ENCODE measurements around the gene LMX1B.
"Not testable (repeated sequence)": the region's sequence is repeated elsewhere in the genome, so short reads cannot be mapped to it uniquely, and the experiment has no call there.

Gene LMX1B

GRCh38 chr9:126636983-126637798 is 23.5 kb downstream of the LMX1B start:
- no peak for DNase-seq

DNA sequence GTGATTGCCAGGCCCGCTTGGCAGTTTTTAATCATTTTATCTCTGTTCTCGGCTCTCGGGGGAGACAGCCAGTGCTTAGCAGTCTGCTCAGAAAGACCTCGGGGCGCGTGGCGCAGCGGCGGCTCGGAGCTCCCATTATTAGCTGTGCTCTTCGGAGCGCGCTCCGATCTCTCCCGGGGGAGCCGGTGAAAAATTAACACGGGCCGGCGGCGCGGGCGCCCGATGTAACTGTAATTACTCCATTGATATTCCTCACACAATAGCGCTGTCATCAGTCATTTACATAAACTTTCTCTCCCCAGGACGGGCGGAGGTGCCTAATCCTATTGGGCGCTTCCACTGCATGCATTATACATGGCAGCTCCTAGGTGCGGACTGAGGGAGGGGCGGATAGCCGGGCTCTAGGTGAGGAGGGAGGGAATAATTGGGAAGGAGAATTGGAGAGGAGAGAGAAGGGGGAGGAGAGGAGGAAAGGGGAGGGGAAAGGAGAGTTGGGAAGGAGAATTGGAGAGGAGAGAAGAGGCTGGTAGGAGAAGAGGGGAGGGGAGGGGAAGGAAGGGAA is 24.9 kb downstream of the LMX1B start:
- no peak for DNase-seq

DNA sequence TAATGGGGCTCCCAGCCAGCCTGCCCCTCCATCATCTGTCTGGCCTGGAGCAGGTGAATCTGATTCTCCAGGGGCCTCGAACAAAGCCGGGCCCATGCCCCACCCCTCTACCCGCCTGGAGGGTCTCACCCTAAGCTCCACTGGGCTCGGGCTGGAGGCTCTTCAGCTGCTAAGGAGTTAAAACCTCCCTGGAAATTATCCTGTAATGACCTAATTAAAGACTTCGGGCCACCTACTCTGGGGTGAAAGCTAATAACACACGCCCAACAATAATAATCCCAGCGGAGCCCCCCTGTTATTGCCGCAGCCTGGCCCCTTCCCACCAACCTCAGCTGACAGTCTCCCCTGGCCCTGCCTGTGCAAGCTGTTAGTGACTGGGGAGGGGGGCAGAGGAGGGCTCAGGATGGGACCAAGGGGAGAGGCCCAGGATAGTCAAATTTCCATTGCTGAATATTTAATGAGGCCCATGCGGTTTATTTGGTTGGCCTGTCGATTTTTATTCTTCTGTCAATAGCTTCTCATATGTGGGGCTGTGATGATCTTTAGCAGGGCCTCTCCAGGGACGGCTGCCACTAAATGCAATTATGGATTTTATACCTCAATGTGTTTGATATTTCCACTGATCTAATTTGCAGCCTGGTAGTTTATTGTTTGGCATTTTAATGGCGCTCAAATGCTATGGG is 25.7 kb downstream of the LMX1B start:
- DNase-seq, result no peak

DNA sequence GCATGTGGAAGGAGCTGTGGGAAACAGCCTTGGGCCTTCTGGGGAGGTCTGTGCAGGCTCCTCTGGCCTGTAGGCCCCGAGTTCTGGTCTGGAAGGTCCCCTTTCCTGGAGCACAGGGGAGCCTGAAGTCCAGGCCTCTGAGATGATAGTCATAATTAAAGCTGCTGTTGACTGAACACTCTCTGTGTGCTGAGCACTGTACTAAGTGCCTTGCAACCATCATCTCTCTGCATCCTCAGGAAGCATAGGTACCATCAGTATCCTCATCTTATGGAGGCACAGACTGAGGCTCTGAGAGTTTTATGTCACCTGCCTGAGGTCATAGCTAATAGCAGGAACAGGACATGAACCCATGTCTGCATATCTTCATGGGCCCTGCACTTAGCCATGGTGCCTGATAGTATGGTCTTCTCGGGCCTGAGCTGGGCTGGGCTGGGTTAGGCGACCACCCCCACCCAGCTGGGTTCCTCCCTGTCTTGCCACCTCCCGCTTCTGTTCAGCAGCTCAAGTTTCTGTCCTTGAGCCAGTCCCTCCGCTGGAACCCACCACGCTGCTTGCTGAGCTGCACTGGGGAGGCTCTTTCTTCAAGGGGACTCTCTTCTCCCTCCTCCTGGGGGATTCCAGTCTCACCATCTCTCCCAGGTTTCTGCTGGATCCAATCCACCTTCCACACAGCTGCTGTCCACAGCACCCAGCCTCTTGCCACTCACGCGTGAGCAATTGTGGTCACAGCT is 27.6 kb downstream of the LMX1B start:
- no peak for DNase-seq

- DNase-seq, result no peak
Observed at GRCh38 chr9:126642010-126642744, 28.4 kb downstream of the LMX1B start.

GRCh38 chr9:126642839-126643238 is 29.1 kb downstream of the LMX1B start:
- no peak for DNase-seq

- DNase-seq, result no peak
Observed at GRCh38 chr9:126643945-126644527, 30.3 kb downstream of the LMX1B start.

- DNase-seq, result no peak
Observed at GRCh38 chr9:126646162-126646561, 32.4 kb downstream of the LMX1B start.

DNA sequence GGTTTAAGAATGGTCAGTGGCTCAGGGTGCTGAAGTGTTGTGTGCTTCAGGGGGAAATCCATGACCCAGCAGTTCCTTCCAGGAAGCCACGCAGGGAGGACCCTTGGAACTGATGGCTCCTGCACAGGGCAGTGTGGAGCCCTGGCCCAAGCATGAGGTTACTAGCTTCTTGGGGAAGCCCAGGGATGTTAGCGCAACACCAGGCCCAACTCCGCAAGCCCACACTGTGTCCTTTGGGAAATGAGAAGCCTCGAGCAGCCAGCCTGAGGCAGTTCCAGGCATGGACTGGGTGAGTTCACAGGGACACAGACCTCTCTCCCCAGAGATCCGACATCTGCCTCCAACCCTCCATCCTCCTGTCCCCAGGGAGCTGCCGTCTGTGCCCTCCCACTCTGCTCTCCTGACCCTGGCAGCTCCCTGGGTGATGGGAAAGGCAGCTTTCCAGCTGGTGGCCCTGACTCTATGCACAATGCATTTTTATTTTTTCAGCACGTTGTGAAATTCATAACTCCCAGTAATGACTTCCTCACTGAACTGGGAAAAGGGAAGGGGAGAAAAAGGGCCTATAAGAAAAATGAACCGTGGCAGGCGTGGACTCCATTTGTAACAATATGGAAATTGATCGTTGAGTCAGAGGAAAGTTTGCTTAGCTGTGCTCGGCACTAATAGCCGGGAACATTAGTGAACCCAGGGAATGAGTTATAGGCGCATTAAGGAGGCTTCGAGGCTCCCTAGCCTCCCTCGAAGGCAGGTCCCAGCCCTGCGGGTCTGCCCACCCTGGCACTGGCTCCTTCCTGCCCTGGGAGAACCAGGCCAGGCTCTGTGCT is 34.1 kb downstream of the LMX1B start:
- no peak for DNase-seq

DNA sequence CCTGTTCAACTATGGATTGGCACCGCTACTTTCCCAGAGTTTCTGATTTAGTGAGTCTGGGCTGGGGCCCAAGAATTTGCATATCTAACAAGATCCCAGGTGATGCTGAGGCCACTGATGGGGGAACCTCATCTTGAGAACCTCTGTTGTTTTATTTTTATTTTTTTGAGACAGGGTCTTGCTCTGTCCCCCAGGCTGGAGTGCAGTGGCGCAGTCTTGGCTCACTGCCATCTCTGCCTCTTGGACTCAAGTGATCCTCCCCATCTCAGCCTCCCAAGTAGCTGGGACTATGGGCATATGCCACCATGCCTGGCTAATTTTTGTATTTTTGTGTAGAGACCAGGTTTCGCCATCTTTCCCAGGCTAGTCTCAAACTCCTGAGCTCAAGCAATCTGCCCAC is 35.7 kb downstream of the LMX1B start:
- DNase-seq, result no peak

- DNase-seq, result no peak
Observed at GRCh38 chr9:126650404-126651341, 36.9 kb downstream of the LMX1B start.

- DNase-seq, result no peak
Observed at GRCh38 chr9:126652140-126652582, 38.4 kb downstream of the LMX1B start.

GRCh38 chr9:126654124-126654523 is 40.4 kb downstream of the LMX1B start:
- DNase-seq, result no peak

- DNase-seq, result not testable (repeated sequence)
Observed at GRCh38 chr9:126656214-126656613, 42.5 kb downstream of the LMX1B start.

DNA sequence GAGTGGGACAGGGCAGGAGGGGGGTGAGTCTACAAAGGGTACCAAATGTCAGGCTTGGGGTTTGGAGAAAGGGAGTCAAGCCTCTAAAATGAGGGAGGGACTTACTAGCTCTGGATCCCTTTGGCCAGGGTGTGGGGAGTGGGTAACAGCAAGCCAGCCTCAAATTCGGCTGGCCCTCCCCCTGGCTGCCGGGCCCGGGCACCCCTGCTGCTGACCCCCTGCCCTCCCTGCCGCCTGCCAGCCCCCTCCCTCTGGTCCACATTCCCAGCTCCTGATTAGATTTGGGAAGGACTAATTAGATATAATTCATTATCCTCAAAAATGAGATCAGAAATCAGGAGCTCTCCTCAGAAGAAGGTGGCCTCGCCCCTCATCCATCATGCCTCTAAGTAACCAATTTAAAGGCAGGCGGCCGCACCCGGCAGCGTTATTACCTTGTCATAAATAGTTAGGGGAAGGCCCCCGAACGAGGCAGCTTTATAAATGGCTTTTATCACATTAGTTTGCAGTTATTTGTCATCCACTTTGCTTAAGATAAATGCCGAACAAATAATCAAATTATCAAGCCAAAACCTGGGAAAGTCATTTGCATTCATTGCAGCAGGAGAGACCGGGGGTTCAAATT is 44.6 kb downstream of the LMX1B start:
- DNase-seq, result no peak

GRCh38 chr9:126658956-126659555 is 45.3 kb downstream of the LMX1B start:
- DNase-seq, result no peak

GRCh38 chr9:126661122-126661520 is 47.4 kb downstream of the LMX1B start:
- no peak for DNase-seq

DNA sequence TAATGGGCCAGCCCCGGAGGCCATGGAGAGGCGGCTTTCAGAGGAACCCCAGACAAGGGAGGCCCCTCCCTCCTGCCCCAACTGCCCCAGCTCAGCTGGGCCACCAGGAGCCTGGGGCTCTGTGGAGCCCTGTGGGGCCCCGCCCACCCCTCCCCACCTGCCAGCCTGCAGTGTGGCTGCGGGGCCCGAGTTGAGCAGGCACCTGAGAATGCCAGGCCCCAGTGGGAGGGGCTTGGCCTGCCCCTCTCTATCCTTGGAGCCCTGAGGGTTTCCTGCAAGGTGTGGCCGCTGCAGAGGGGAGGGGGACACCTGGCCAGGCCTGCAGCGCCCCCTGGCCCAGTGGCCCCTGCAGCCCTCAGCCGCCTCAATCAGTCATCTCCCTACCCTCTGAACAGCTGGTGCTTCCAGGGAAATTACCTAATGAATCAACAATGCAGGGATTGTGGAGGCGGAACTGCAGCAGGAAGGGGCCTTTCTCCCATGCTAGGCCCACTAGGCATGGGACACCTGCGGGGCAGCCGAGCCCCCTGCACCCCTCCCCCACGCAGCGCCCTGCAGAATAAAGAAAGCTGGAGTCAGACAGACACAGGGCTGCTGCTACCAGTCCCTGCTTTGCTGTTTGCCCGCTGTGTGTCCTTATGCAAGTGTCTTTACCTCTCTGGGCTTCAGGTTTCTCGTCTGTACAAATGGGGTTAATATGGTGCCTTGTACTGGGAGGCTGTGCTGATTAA is 48.0 kb downstream of the LMX1B start:
- DNase-seq, result no peak

Data from suppressor macrophage treated with lipopolysaccharide for 4 hours (primary cell).